Left hindlimb (tissue), 1 donor: ENCODE results near the gene KCNT2.
A peak's percentile ranks its signal among the peaks of the same experiment; 100 is the strongest.
"Not testable (repeated sequence)": the region's sequence is repeated elsewhere in the genome, so short reads cannot be mapped to it uniquely, and the experiment has no call there.

Experiments used
- DNase-seq: peaks from one replicate; pipeline ENCODE4 v3.0.0-alpha.2; 2018

KCNT2 gene

DNA sequence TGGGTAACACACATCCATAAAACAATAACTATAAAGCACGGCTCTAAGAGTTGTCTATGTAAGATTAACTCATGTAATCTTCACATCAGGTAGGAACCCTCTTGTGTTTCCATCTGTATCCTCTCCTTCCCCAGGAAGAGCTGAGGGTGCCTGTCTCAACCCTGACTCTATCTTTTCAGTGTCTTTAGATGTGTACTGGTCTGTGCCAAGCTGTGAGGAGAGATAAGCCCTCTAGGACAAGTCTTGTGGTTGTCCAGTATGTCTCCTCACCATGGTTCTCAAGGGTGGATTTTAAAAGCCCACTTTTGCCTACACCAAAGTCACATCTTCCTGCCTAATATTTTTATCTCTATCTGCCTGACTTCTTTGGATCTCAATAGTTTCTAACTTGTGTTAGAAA lies 300.1 kb downstream of the KCNT2 start:
- no peak for DNase-seq

DNA sequence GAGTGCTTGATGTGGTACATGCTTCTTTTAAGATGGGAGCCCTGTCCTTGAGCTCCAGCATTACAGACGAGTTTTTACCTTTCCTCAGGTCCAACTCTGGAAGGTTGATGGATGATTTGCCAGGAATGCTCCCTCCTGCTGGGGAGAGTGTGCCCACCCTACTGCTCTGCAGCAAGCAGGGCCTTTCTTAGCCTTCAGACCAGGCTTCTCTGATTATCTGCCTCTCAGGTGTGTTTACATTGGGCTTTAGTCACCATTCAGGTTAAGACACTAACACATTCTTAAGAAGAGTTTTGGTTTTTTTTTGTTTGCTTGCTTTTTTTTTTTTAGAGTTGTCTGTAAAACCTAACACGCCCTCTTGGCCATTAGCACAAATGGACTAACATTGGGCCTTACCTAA lies 301.8 kb downstream of the KCNT2 start:
- no peak for DNase-seq

DNA sequence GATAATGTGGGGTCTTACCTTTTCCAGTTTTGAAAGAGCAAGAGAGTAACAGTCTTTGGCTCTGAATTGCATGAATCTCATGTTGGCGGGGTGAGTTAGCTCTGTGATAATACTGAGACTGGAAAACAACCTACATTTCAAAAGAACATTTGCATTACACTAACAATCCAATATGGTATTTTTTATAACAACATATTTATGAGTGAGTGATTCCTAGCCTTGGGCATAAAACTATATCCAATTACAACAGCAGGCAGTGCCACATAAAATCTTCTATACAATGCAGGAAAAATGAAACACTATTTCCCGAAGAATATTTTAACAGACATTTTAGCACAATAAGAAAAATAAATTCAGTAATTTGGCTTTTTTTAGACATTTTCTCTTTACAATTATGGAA lies 303.0 kb downstream of the KCNT2 start:
- DNase-seq: no peak

DNA sequence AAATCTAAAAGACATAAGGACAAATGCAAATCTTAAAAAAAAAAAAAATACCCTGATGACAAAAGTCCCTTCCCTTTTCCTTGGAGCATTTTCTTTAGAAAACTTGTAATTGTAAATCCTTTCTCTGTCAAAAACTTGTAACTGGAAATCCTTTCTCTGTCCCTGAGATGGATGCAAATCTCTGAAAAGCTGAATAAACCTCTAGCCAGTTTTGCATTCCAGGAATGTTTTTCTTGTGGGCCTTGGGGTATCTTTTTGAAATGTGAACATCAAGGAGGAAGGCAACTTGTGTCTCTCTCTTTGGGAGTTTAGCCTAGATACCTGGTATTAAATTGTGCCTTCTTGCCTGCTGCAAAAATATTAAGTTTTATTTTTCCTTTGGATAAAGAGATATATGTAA lies 305.3 kb downstream of the KCNT2 start:
- DNase-seq: no peak

DNA sequence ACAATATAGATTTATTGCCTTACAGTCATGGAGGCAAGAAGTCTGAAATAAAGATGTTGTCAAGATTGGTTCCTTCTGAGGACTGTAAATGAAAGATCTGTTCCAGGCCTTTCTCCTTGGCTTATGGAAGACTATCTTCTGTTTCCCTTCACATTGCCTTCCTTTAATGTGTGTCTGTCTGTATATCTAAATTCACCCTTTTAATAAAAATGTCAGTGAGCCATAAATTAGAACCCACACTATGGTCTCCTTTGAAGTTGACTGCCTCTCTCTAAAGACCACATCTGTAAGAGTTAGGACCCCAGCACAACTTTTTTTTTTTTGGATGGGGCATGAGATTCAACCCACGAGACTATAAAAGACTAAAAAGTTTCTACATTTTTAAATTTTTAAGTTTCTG lies 305.8 kb downstream of the KCNT2 start:
- DNase-seq: no peak

DNA sequence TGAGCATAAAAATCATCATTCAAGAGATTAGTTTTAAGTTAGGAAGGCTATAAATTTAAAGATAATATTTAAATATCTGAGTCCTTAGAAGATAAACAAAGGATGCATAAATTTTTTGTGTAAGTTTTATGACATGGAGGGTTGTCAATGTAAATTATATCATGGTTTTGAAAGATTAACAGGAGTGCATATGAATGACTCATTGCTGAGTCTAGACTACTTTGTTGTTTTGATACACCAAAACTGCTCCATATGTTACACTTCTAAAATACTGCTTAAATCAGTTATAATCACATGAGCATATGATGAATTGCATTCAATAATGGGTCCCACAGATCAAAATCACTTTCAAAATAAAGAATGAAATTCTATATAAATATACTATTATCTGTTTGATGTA lies 312.5 kb downstream of the KCNT2 start:
- DNase-seq: no peak

DNA sequence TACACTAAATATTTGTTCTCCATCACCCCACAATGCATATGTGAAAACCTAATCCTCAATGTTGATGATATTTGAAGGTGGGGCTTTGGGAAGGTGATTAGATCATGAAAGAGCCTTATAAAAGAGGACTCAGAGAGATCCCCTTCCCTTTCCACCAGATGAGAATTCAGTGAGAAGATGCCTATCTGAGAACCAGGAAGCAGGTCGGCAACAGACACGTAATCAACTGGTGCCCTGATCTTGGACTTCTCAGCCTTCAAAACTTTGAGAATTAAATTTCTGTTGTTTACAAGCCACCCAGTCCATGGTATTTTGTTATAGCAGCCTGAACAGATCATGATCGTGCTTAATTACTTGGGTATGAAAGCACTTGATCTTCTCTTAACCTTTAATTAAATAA lies 329.4 kb downstream of the KCNT2 start:
- no peak for DNase-seq

DNA sequence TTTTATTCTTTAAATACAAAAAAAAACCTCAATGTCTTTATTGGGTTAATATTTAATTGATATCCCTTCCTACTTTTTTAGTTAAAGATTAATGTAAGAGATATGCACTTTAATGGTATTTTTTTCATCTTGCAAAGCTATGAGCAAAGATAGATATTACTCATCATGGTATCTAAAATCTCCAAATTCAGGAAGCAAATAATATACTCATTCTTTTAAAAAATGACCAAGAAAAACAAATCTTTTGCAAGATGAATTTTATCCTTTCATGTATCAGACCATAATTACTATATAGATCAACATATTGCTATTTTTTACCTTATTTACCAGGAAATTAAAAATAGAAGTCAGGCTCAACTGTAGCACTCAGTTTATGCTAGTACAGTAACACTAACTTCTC lies 330.4 kb downstream of the KCNT2 start:
- no peak for DNase-seq

DNA sequence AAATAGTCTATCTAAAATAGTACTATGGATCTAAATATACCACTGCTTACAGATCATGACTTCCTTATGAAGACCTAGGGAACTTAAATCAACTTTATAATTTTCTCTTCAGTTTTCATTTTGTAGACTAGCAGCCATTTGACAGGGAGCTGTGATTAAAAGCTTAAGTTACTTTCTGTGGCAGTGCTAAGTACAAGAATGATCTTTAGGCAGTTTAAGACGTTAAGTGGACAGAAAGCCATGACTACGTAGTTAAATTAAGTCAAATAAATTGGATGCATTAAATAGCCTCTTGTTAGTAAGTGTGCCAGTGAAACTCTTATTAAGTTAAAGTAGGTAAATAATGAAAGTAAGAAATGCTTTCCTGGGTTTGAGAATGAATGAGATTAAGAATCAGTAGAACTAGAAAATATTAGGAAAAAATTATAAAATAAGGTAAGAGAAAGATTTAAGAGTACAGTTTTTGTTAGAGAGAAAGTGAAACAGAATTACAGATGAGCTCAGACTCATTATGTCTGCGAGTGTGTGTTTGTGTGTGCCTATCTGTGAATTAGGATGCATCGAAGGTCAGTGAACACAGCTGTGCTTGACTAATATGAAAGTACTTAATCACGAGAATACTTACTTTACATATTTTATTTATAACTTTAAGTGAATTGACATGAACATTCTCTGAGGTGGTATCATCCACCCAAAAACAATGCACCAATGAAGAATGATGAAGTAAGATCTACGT lies 336.9 kb downstream of the KCNT2 start:
- no peak for DNase-seq

DNA sequence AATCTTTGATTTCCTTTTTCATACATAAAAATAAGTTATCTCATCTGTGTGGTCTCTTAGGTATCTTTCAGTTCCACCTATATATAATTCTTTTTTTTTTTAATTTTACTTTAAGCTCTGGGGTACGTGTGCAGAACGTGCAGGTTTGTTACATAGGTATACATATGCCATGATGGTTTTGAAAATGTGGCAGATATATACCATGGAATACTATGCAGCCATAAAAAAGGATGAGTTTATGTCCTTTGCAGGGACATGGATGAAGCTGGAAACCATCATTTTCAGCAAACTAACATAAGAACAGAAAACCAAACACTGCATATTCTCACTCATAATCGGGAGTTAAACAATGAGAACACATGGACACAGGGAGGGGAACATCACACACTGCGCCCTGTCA lies 345.2 kb downstream of the KCNT2 start:
- not testable (repeated sequence) for DNase-seq

DNA sequence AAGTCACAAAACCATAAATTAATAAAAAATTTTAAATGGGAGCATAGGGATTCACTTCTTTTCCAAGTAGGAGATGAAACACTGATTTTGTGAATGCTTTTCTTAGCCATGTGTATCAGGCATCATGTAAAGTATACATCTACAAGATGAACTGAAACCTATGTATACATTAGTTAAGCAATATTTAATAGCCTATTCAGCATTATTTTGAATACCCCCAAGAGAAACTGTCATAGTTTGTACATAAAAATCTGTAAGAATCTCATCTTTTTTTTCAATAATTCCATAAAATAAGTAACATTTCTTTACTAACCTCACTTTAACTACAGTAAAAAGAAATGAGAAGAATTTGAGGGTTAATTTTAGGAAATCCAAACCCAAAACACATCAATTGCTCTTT lies 348.0 kb downstream of the KCNT2 start:
- no peak for DNase-seq

DNA sequence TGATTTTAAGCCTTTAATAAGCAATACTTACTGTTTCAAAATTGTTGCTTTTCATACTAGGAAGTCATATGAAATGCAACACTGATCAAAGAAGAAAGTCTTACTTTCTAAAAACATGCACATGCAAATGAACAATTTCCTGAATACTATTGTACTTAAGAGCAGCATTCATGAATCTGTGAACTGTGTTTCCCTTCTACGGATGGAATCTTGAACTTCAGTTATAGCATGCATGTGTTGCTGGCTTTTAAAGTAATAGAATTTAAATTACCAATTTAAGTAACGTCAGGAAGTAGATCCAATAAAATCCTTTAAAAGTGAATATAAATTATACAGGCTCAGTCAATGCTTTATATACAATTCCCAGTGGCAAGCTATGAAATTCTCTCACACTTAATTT lies 348.9 kb downstream of the KCNT2 start:
- no peak for DNase-seq

DNA sequence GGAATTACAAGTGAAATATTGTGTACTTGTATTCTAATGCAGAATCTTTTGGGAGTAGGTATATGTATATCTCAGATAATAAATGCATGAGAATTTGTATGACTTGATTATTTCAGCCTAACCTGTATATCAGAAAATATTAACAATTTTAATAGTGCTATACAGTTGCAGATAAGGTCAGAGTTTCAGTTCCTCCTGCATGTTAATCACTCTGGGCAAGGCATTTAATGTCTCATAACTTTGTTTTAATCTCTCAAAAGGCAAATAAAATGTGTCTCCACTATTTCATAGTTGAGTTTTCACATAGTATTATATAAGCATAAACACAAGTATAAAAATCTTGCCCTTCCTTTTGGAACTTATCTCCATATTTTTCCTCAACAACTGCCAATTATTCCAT lies 352.5 kb downstream of the KCNT2 start:
- DNase-seq: no peak

DNA sequence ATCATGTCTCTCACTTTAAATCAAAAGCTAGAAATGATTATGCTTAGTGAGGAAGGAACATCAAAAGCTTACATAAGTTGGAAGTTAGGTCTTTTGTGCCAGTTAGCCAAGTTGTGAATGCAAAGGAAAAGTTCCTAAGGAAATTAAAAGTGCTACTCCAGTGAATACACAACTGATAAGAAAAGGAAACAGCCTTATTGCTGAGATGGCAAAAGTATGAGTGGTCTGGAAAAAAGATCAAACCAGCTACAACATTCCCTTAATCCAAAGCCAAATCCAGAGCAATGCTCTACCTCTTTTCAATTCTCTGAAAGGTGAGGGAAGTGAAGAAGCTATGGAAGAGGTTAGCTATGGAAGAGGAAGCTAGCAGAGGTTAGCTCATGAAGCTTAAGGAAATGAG lies 378.7 kb downstream of the KCNT2 start:
- DNase-seq: no peak

DNA sequence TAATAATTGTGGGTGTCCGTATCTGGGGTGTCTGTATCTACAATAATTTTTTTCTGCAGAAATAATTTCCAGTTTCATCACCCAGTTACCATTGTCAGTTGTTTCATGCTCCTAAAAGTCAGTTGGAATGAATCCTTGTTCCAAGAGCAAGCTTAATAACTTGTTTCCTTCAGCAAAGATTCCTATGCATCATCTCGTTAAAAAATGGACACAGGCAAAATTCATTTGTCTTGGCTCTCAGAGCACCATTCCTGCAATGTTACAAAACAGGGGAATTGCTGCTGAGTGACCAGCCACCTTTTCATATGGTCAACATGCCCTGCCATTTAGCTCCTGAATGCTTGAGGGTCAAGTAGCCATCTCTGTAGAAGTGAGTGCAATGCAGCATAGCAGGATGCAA lies 393.4 kb downstream of the KCNT2 start:
- DNase-seq: no peak

DNA sequence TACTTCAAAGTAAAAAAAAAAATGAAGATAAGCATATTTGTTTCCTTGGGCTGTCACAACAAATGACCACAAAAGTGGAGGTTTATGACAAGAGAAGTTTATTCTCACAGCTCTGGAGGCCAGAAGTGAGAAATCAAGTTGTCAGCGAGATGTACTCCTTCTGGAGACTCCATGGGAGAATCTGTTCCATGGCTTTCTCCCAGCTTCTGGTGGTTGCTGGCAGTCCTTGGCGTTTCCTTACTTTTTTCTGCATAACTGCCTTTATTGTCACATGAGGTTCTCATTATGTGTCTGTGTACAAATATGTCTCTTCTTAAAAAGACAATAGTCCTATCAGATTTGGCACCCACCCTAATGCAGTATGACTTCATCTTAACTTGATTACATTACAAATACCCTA lies 398.3 kb downstream of the KCNT2 start:
- DNase-seq: peak; percentile 48

DNA sequence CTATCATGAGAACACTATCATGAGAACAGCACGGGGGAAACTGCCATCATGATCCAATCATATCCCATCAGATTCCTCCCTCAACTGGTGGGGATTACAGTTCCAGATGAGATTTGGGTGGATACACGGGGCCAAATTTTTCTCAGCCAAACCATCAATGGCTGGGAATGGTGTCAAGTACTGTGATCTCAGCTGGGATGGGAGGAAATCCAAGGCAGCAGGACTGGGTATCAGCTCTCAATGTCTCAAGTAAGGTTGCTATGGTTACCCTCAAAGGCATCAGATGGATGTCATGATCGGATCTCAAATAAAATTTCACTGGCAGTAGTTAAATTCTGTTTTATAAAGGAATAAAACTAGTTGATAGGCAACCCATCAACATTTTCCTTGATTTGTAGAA lies 399.0 kb downstream of the KCNT2 start:
- peak; percentile 49 for DNase-seq

DNA sequence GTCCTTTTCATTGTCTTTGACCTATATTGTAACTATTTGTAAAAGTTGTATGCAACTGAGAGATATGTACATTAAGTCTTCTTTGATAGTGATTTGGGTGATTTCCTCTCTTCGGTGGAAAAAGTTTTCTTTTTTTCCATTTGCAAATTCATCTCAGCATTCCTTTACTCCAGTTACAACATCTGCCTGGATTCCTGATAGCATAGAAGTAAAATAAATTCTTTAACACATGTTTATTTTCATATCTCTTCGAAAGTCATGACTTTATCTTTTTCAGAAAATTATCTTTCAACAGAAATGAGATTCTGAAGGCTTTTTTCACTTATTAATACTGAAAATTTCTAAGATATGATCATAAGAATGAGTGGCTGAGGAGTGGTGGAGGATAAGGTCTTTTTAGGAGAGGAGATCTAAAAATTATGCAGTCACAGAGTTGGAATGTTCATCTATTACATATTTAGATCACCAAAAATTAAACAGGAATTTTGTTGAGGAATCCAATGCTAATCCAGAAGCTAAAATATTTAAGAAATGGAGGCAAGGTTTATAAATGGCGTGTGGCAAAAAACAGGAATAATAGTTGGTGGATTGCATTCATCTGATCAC lies 400.5 kb downstream of the KCNT2 start:
- no peak for DNase-seq

DNA sequence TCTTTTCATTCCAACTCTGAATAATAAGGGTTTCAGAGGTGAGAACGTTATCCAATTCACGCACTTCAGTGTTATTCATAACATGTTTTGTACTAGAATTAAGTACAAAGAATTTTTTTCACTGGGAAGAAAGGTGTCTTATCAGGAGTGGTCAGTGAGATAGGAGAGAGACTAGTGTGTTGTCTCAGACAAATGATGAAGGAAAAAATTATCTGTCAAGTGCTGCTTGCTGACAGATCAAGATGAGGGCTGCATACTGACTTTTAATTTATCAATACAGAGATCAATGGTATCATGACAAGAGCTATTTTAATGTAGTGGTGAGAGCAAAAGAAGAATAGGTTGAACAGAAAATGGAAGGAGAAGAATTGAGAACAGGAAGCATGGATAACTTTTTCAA lies 402.4 kb downstream of the KCNT2 start:
- DNase-seq: no peak

DNA sequence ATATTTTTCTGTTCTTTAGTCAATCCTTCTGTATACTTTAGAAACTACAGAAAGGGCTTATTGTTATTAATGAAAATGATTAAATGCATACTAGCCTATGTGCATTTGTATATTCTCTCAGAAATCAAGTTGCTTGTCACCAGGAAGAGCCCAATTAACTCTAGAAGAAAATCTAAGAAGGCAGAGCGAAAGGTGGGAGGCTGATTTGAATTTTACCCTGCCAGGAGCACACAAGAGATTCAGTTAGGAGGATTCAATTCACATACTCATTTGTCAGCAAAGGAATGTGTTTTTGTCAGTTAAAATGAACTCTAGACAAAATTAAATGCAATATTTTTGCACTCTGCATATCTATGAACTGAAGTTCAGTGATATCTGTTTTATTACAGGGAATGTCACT lies 411.8 kb downstream of the KCNT2 start:
- DNase-seq: no peak

DNA sequence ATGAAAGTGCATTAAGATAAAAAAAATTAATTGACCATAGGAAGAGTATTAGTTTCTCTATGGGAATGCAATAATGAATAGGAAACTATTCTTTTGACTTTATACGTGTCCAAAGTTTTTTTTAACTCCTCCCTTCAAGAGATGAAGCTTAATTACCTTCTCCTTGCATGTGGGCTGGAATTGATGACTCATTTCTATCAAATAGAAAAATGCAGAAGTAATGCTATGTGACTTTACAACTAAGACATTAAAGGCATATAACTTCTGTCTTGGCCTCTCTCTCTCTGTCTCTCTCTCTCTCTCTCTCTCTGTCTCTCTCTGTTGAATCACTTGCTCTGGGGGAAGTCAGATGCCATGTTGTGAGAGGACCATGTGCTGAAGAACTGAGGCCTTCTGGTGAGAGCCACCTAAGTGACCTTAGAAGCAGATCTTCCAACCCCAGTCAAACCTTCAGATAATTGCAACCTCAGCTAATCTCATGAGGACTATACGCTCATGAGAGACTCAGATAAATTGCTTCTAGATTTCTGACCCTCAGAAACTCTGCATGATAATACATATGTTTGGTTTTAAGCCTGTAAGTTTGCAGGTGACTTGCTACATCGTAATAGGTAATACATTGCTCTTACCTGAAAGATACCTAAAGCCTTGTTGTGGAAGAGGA lies 414.2 kb downstream of the KCNT2 start:
- no peak for DNase-seq

DNA sequence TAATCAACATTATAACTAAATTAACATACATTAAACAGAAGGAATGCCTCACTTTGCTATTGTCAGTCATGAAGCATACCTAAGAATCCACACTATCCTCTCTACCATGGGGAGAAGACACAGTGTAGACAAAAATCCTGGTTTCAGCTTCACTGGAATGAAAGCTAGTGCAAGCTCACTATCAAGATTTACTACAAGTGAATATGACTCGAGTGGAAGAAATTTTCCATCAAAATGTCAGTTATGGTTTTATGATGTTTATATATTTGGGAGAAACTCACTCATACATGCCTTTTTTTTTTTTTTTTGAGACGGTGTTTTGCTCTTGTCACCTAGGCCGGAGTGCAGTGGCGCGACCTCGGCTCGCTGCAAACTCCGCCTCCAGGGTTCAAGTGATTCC lies 424.3 kb downstream of the KCNT2 start:
- DNase-seq: no peak

DNA sequence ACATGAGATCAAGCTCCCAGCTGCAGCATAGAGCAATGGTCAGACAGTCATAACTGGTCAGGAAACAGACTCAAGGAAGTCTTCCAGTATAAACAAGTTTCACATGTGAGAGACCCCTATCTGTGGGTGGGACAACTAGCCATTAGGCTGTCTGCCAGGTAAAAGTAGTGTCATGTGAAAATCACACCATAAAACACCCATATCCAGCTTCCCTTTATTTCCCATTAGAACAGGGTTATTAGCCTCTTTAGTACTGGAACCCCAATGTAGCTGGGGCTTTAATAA lies 426.7 kb downstream of the KCNT2 start:
- DNase-seq: no peak

DNA sequence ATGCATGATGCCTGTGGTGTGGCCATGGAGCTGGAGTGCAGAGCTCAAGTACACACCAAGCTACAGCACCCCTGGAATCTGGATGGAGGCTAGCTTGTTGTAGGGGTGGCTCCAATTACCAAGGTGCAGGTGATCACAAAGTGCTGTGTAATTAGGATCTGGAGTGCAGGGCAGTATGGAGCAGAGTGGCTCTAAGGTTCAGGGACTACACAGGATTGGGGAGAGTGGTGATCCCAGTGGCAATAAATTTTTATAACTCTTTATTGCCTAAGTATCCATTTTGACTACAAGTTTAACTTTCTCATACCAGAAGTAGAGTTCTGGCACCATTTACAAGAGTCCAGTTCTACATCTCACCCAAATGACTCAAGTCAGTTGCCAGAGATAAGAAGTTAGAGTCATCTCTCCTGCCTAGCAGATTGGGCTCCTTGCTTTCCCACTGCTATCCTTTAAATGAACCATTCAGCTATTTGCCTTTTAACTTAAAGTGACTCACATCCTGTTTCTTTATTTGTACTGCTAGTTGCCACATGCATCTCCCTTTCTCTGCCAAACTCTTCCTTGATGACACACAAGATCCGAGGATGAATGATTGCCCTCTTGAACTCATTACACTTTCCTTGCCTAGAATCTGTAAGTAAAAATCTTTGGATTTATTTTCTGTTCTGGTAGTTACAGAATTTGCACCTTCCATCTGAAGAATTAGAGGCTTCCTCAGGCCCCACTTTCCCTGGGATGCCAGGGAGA lies 427.2 kb downstream of the KCNT2 start:
- DNase-seq: no peak
